Astrocyte of the hippocampus (primary cell): ENCODE measurements around the gene CALR.
"Not testable (repeated sequence)": the region's sequence is repeated elsewhere in the genome, so short reads cannot be mapped to it uniquely, and the experiment has no call there.

Experiments used
- DNase-seq: peaks from one replicate; pipeline ENCODE4 v3.0.0; 2011; ENCODE audit warnings: low read depth, low spot score

The CALR gene

GRCh38 chr19:12952488-12953137, 14.2 kb downstream of the CALR start:
- DNase-seq = peak; percentile 92

GRCh38 chr19:12953138-12953798, 14.9 kb downstream of the CALR start:
- DNase-seq = peak; percentile 78

DNA sequence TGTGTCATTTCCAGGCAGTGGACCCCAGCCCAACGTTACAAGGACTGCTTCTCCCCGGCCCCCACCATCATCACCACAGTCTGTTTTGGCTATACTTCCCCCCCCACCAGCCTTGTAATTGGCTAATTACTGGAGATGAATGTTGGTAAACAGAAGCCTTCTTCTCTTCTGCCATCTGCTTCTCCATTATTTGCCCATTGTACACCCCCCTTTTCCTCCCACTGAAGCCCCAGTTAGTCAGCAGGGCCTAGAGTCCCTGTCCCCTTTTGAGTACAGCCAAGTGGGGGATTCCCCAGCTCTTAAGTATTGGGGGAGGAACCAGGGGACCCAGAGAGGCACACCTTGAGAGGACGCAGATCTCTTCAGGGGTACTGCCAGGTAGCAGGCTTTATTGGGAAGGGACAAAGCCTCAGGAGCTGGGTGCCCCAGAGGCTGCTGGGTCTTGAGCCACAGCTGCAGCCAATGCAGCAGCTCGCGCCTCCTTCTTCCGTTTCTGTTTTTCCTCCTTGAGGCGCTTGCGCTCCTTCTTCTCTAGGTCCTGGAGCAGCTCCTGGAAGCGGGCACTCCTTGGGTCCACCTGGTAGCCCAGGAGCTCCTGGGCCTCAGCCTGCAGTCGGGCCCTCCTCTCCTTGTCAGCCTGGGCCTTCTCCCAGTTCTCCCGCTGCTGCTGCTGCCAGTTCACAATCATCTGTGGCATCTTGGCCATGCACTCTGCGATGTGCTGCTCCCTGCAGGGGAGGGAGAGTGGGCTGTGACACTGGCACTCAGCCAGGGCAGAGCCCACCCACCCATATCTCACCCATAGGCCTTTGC, 15.6 kb downstream of the CALR start:
- peak; percentile 32 for DNase-seq

DNA sequence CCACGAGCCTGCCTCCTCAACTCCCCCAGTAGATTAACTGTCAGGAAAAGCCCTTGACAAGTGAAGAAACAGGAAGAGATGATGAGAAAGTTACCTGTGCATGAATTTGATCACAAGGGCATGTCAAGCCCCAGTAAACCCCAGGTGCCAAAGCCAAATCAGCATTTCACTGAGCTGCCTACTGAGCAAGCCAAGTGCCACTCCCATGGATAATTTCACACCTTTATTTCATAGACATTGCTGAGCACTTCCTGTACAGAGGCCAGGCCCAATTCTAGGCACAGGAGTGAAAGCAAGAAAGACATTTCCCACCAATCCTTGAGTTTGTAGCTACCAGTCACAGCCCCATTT, 16.2 kb downstream of the CALR start:
- no peak for DNase-seq

- DNase-seq = not testable (repeated sequence)
Measured at GRCh38 chr19:12955575-12955974, 17.2 kb downstream of the CALR start.

- no peak for DNase-seq
Measured at GRCh38 chr19:12955996-12956395, 17.6 kb downstream of the CALR start.

DNA sequence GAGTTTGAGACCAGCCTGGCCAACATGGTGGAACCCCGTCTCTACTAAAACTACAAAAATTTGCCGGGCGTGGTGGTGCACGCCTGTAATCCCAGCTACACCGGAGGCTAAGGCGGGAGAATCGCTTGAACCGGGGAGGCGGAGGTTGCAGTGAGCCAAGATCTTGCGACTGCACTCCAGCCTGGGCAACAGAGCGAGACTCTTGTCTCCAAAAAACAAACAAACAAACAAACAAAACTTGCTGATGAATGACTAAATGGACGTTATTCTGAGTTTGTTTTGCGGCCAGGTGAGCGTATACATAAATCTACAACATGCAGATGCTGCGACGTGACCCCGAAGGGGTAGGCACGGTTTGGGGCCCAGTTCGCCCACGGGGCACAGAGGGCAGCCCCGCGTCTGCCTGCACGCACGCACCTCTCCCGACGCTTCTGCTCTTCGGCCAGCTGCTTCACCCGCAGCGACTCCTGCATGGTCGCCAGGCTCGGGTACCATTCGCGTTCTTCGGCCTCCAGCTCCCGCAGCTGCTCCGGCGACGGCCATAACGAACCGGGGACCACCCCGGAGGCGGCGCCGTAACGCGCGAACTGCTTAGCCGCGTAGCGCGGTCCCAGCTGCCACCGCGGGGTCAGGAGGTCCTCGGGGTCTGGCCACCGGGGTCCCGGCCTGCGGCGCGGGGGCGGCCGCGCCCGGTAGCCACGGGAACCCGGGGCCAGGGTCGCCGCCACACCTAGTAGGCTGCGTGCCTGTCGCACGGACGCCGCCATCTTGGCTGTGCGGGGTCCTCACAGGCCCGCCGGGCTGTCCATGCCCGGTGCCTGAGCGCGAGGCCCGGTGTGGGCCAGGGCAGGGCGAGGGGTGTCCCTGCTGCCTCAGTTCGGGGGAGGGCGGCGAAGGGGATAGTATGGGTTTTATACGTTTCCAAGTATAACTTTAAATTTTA, 18.3 kb downstream of the CALR start, which contains the start of gene GADD45GIP1:
Gene GADD45GIP1, minus strand, starts transcription at position 778 of the 943 bp plus-strand sequence. Its CDS starts 11 bp downstream, at position 767.
- DNase-seq = peak; percentile 91

DNA sequence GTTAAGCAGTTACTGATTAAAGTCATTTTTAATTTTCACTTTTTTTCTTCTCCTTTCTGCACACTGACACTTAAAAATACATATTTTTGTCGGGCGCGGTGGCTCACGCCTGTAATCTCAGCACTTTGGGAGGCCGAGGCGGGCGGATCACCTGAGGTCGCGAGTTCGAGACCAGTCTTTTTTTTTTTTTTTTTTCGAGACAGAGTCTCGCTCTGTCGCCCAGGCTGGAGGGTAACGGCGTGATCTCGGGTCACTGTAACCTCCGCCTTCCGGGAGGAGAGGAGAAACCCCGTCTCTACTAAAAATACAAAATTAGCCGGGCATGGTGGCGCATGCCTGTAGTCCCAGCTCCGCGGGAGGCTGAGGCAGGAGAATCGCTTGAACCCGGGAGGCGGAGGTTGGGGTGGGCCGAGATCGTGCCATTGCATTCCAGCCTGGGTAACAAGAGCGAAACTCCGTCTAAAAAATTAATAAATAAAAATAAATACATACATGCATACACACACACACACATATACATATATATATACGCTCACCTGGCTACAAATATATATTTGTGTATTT, 19.1 kb downstream of the CALR start:
- not testable (repeated sequence) for DNase-seq

- no peak for DNase-seq
Measured at GRCh38 chr19:12959481-12959880, 21.1 kb downstream of the CALR start.

GRCh38 chr19:12965017-12965811, 26.8 kb downstream of the CALR start:
- peak; percentile 90 for DNase-seq

- no peak for DNase-seq
Measured at GRCh38 chr19:12965812-12966135, 27.4 kb downstream of the CALR start.

DNA sequence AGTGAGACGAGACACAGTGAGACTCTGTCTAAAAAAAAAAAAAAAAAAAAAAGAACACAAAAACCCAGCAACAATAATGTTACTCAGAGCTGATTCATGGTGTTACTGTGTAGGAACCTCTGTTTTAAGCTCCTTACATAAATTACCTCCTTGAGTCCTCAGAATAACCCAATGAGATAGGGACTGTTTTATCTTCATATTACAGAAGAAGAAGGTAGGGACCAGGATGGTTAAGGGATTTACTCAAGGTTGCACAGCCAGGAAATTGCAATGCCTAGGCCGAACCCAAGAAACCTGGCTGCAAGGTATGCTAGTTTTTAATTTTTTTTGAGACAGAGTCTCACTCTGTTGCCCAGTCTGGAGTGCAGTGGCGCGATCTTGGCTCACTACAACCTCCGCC, 29.5 kb downstream of the CALR start:
- DNase-seq = no peak

DNA sequence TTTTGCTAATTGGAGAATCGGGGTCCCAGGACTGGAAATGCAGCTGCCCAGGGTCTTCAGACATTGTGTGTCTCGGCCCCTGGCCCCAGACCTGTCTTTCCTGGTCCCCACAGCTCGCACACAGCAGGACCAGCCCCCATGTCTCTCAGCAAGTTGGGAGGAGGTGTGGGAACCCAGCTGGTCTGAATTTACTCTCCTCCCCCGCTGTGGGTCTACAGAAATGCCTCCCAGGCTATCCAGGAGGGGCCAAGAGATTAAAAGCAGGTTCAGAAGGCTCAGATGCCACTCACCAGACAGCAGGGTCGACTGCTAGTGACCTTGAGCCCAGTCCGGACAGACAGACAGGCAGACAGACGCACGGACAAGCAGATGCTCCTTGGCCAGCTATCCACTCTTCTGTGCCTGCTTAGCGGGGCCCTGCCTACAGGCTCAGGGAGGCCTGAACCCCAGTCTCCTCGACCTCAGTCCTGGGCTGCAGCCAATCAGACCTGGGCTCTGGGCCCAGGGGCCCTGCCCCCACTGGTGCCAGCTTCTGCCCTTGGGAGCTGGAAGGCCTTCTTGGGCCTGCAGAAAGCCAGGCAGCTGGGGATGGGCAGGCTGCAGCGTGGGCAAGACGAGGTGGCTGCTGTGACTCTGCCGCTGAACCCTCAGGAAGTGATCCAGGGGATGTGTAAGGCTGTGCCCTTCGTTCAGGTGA, 31.0 kb downstream of the CALR start, which contains the start of gene DAND5:
Gene DAND5, plus strand, starts transcription at position 285 of the 697 bp plus-strand sequence. Its CDS starts 85 bp downstream, at position 370.
- peak; percentile 29 for DNase-seq

GRCh38 chr19:12970070-12970820, 31.8 kb downstream of the CALR start:
- no peak for DNase-seq

GRCh38 chr19:12973236-12973635, 34.8 kb downstream of the CALR start:
- DNase-seq = no peak

DNA sequence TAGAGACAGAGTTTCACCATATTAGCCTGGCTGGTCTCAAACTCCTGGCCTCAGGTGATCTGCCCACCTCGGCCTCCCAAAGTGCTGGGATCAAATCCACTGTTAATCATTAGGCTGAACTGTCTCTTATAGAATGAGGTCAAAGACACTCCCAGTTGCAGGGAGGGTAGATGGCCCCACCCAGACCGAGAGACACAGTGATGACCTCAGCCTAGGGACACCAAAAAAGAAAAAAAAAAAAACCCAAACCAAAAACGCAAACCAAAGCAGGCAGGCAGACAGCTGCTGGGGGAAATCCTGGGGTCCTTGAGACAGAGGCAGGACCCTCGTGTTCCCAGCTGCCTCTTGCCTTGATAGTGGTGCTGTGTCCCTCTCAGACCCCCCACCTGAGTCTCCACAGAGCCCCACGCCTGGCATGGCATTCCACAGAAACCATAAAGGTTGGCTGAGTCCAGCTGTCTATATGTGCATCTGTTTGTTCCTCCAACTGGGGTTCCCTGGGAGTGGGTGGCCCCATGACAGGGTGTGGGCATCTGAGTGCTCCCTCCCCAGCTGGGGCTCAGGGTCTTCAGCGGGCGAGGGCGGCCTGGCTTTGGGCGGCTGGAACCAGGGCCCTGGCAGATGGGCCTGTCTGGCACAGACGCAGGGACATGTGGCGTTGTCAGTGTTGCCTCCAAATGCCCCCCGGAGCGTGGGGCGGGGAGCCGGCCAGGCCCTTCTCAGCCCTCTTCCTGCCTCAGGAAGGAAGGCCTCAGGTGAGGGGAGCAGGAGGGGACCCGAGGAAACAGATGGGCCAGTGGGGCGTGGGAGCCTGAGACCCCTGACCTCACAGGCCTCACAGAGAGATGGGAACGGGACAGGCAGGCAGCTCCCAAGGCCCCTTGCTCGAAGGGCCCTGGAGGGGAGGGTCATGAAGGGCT, 36.2 kb downstream of the CALR start:
- no peak for DNase-seq

DNA sequence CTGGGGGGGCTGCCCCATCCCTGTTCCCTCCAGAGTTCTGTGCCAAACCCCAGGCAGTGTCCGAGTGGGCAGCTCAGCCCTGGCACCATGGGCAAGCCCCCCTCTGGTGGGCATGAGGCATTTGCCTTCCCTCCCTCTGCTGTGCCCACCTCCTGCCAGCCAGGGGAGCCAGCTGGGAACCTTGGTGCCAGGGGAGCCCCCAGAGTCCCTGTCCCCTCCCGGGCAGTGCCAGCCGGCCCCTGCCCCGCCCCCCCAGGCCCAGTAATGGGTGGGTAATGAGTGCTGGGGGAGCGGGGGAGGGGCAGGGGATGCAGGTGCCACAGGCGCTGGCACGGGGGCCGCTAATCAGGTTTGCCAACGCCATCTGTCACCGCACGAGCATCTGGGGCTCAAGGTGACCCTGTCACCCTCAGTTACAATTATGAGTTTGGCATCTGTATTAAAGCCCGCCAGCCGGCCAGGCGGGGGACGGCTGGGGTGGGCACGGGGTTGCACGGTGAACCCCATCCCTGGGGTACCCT, 36.9 kb downstream of the CALR start:
- DNase-seq = no peak

GRCh38 chr19:12976109-12976508, 37.7 kb downstream of the CALR start:
- not testable (repeated sequence) for DNase-seq
